HPDE6-E6E7 (cell line): ENCODE results near the gene PRLR.

Source experiments
- DNase-seq: peaks from one replicate; pipeline ENCODE4 v3.0.0; 2011; ENCODE audit warnings: missing footprints; ENCODE audit errors: extremely low spot score

PRLR gene

GRCh38 chr5:35233601-35234000, 3.3 kb upstream of the PRLR start:
- no peak for DNase-seq

DNA sequence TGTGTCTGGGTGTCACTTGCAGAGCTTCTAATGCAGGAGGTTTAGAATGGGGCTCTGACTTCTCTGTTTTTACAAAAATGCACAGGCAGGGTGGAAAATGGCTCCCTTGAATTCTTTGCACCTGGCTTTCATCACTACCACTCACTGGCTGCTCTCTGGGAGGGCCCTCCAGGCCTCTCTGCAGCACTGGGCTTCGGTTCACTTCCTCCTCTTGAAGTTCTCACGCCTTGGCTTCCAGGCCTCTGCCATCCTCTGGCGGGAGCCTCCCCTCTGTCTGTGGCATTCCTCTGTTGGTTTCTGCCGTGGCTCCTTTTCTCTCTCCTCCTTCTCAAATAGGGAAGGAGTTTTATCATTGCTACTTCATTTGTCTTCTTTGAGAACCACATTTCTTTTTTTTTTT, 2.8 kb upstream of the PRLR start:
- no peak for DNase-seq

DNA sequence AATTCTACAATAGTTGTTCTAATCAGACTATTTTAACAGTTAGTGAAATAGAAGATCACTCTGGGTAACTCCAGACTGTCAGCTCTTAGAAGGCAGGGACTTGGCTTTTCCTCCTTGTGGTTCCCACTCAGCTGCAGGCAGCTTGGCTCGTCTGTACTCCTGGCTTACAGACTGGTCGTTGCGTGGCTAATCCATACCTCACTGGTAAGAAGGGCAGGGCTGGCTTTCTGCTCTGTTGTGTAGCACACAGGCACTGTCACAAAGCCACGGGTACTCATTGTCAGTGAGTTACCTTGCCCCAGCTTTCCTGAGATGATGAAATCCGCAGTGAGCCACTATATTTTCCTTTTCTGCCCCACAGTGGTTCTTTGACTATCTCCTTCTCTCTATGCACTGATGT, 1.8 kb upstream of the PRLR start:
- no peak for DNase-seq

- no peak for DNase-seq
Measured at GRCh38 chr5:35229076-35230037, 930 bp downstream of the PRLR start.

- DNase-seq, result no peak
Measured at GRCh38 chr5:35228310-35228709, 2.0 kb downstream of the PRLR start.

GRCh38 chr5:35227720-35228119, 2.6 kb downstream of the PRLR start:
- DNase-seq, result no peak

GRCh38 chr5:35223787-35224395, 6.4 kb downstream of the PRLR start:
- no peak for DNase-seq

DNA sequence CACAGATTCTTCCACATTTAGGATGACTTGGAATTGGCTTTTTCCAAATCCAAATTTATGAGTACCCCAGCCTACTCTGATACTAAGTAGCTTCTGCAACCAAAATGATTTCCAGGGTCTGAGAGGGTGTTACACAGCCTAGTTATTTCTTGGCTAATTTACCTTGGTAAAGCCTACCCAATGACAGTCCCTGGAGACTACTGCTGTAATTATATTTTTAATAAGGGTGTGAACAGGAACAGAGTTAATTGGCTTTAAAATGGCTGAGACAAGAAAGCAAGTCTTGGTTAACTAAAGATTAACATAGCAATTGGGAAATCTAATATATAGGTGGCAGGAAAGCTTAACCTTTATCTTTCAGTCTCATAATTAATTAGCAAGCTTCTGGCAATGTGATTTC, 9.3 kb downstream of the PRLR start:
- no peak for DNase-seq

GRCh38 chr5:35218981-35219380, 11.3 kb downstream of the PRLR start:
- no peak for DNase-seq

- DNase-seq, result no peak
Measured at GRCh38 chr5:35214051-35214450, 16.2 kb downstream of the PRLR start.

DNA sequence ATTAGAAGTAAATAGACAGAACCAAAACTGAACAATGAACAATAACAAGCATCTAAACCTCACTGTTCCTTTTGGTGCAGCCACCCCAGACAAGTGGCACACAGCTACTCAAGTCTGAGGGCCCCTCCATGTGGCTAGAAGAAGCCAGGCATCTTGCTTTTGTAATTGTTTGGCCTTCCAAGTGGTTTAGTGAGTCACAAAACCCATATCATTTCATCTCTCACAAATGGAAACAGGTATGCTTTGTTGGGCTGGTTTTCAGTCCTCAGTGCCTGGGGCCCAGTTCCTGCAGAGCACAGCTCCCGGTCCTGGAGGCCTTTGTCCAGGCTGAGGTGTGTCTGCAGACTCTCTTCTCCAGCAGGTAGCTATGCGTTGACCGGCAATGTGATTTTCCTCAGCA, 16.7 kb downstream of the PRLR start:
- no peak for DNase-seq

- DNase-seq, result no peak
Measured at GRCh38 chr5:35212122-35212982, 17.9 kb downstream of the PRLR start.

DNA sequence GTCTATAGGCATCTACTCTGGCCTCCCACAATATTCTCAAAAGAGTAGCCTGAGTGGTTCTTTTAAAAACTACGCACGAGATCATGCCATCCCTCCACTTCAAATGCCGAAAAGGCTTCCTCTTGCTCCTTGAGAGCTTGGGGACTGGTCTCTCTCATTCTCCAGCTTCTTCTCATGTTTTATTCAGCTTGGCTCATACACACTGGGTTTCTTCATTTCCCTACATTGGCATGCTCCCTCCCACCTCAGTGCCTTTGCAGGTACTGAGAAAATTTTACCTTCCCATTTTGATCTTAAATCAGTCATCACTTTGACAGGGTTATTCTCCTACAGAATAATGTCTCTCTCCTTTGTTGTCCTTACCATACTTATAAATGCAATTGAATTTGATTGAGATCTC, 20.4 kb downstream of the PRLR start:
- no peak for DNase-seq

GRCh38 chr5:35205606-35206005, 24.7 kb downstream of the PRLR start:
- no peak for DNase-seq

DNA sequence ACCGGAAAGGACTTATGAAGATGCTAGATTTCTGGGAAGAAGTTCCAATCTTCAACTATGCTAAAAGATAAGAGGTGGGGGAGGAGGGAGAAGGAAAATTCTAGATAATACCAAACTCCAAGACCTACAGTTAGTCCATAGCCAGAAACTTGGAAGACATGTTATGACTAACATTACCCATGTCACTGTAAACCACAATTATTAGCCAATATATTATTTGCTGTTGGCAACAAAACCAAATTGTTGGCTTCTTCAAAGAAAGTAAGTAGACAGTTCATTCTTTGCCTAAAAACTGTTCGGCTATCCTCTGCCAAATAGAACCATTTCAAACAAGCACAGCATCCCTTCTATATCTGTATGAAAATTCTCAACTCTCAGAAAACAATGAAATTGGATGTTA, 25.1 kb downstream of the PRLR start:
- DNase-seq, result no peak

GRCh38 chr5:35203403-35203802, 26.9 kb downstream of the PRLR start:
- no peak for DNase-seq

GRCh38 chr5:35202319-35203111, 27.8 kb downstream of the PRLR start:
- peak; percentile 5 for DNase-seq

DNA sequence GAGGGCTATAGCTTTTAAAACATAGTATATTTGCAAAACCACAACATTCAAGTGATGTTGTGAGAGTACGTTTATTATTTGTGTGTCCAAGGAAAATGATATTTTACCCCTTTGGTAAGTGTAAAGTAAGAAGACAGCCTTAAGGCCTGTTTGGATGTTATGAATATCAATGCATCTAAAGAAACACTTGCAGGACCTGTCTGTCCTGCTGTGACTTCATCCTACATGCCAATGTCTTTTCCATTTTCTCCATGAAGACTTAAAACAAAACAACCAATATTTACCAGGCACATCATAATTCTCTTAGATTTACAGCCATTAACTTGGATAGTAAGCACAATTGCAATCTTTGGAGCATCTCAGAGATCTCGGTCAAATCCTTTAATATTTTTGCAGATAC, 29.0 kb downstream of the PRLR start:
- DNase-seq, result no peak

DNA sequence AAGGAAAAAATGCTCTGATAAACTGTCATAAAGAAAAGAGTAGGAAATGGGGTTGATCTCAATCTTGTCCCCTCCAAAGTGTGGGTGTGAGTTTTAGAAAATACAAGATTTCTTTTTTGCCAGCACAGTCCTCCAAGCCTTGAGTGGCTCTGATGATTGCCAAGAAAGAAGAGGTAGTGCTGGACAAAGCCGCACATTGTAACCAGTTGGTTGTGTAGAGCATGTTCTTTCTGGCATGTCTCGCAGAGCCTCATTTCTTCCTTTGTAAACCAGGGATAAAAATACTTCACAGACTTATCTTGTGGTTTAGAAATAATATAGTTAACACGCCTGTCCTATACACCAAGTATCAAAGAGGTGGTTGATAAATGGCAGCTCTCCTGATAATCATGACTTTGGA, 30.4 kb downstream of the PRLR start:
- DNase-seq, result no peak

DNA sequence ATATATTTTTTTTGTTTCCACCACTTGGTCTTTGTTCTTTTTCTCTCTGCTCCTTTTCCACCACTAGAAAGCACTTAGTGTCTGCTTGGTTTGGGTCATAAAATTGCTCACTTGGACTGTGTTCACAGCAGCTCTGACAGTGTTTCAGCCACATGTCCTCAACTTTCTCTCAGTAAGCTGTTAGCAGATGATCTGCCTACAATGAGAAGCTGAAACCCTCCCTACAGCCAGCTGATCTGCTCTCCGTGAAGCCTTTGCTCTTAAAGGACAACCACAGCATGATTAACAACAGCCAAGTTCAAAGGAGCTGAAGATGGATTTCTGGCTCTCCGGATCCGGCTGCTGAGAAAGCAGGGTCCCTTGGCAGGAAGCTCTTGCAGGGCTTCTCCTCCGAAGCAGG, 31.6 kb downstream of the PRLR start:
- no peak for DNase-seq

DNA sequence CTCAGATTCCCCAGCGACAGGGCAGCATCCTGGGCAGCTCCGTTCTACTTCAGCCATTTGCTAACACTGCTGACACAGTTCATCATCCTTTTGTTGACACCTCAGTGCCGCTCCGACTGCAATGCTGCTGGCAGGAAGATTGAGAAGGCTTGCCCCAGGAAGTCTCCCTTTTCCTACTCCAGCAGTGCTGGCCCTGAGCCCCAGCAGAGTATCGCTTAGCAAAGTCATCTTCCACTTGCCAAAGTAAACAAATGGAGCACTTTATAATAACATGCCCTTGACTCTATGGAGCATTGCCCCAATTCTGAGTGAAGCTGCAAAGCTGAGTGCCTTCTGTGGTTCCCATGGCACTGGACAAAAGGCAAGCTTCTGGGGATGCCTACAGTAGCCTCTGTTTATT, 32.2 kb downstream of the PRLR start:
- DNase-seq, result no peak

GRCh38 chr5:35197351-35197750, 32.9 kb downstream of the PRLR start:
- no peak for DNase-seq
